Fibroblast of upper back skin (primary cell): ENCODE data around the gene S100A4.
A peak's percentile ranks its signal among the peaks of the same experiment; 100 is the strongest.
"Not testable (repeated sequence)": the region's sequence is repeated elsewhere in the genome, so short reads cannot be mapped to it uniquely, and the experiment has no call there.

Experiments
- DNase-seq: peaks from one replicate; pipeline ENCODE4 v3.0.0-alpha.2; 2013

S100A4 gene

GRCh38 chr1:153532181-153532580 is 13.4 kb downstream of the S100A4 start:
- no peak for DNase-seq

GRCh38 chr1:153531638-153532037 is 14.0 kb downstream of the S100A4 start:
- no peak for DNase-seq

GRCh38 chr1:153527683-153528040 is 17.9 kb downstream of the S100A4 start:
- DNase-seq, result no peak

DNA sequence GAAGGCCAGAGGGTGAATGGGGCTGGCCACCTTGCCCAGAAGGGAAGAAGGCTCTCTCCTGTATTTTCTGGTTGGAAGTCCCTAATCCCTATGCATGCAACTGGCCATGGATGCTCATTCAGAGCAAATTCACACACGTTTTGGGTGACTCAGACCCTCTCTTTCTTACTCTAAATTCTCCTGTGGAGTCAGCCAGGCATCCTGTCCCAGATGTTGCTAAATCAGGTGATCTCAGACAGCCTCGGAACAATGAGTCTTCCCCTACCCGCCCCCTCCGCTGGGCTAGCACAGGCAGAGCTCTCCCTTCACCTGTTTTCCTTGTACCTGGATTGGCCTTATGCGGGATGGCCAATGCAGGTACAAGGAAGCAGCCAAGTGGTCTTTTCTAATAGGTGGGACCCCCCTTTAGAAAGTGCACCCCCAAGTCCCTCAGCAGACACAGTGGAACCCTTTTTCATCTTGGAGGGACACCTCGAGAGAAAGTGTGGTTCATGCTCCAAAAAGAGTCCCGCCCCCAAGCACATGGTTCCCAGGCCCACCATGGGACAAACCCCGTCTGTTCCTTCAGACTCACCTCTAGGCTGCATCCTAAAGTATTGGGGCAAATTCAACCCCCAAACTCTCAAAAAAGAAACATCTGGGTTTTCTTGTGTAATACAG is 18.5 kb downstream of the S100A4 start:
- peak; percentile 35 for DNase-seq

DNA sequence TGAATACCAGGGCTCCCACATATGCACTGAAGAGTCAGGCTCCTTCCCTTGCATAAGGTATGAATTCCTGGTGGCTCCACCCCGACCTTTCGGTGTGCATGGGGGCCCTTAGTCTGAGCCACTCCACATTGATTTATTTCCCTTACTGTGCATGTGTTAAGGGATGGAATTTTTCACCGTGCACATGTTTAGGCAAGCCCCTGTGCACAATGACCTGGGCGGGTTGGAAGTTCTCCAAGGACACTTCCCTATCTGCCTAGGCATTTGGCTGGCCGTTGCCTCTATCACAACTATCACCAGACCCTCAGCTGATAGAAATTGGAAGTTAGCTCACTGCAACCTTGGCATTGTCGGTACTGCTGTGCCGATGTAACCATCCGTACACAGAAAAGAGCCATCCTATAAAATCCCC is 19.5 kb downstream of the S100A4 start:
- DNase-seq, result no peak

DNA sequence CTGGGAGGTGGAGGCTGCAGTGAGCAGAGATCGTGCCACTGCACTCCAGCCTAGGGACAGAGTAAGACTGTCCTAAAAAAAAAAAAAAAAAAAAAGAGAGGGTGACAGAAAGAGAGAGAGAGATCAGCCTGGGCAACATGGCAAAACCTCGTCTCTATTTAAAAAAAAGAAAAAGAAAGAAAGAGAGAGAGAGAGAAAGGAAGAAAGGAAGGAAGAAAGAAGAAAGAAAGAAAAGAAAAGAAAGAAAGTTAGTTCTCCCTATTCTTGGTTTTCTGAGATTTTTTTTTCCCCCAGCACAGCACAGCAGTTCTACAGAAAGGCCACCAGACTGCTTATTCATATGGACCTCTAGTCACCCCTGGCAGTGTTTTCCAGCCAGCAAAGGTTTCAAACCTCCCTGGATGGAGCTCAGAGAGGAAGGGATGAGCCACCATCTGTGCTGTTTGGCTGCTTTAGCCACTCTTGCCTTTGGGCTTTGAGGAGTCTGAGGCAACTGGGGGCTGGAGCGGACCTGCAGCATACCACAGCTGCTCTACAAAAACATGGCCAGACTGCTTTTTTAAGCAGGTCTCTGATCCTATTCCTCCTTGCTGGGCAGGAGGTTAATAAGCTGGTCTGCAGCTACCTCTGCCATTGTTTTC is 20.4 kb downstream of the S100A4 start:
- peak; percentile 45 for DNase-seq

DNA sequence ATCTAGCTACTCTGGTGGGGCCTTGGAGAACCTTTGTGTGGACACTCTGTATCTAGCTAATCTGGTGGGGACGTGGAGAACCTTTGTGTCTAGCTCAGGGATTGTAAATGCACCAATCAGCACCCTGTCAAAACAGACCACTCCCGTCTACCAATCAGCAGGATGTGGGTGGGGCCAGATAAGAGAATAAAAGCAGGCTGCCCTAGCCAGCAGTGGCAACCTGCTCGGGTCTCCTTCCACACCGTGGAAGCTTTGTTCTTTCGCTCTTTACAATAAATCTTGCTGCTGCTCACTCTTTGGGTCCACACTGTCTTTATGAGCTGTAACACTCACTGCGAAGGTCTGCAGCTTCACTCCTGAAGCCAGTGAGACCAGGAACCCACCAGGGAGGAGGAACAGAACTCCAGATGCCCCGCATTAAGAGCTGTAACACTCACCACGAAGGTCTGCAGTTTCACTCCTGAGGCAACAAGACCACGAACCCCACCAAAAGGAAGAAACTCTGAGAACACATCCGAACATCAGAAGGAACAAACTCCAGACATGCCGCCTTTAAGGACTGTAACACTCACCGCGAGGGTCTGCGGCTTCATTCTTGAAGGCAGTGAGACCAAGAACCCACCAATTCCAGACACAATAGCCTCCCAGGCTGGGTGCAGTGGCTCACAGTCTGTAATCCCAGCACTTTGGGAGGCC is 23.1 kb downstream of the S100A4 start:
- DNase-seq, result not testable (repeated sequence)

DNA sequence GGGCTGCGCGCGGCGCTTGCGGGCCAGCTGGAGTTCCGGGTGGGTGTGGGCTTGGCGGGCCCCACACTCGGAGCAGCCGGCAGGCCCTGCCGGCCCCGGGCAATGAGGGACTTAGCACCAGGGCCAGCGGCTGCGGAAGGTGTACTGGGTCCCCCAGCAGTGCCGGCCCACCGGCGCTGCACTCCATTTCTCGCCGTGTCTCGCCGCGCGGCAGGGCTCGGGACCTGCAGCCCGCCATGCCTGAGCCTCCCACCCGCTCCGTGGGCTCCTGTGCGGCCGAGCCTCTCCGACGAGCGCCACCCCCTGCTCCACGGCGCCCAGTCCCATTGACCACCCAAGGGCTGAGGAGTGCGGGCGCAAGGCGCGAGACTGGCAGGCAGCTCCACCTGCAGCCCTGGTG is 23.8 kb downstream of the S100A4 start:
- DNase-seq, result not testable (repeated sequence)

DNA sequence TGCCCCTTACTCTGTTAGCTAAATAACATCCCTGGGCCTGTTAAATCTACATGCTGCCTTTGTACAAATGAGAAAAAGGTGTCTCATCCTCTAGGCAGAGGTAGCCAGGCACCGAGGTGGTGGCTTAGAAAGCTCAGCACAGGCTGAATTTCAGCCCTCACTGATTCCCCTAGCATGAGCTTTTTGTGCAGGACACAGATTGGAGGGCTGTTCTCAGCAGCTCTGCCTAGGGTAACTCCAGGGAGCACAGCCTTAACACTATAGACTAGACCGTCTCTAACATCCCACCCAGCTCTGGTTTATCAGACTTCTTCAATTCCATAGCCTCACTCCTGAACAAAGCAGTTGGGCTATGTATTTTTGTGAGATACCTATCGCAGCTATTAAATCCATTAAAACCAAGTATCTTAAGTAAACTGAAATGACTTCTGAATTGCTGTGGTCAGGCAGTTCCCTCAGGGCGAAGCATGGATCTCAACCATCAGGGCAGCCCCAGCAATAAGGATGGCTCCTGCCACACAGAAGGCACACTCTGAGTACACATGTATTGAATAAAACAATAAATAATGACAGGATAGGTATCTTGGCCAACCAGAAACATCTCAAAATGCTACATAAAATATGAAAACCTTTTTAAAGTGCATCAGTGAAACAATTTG is 24.7 kb downstream of the S100A4 start:
- DNase-seq, result no peak

GRCh38 chr1:153520137-153520691 is 25.4 kb downstream of the S100A4 start:
- DNase-seq, result not testable (repeated sequence)

DNA sequence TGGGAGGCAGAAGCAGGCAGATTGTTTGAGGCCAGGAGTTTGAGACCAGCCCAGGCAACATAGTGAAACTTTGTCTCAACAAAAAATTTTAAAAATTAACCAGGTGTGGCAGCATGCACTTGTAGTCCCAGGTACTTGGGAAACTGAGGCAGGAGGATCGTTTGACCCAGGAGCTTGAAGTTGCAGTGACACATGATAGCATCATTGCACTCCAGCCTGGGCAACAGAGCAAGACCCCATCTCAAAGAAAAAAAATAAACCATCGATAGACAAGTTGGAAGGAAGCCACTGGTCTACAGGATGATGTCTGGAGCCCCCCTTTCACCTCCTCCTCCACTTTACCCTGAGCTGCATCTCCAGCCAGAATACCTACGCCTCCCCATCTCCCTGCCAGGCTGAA is 26.4 kb downstream of the S100A4 start:
- no peak for DNase-seq

DNA sequence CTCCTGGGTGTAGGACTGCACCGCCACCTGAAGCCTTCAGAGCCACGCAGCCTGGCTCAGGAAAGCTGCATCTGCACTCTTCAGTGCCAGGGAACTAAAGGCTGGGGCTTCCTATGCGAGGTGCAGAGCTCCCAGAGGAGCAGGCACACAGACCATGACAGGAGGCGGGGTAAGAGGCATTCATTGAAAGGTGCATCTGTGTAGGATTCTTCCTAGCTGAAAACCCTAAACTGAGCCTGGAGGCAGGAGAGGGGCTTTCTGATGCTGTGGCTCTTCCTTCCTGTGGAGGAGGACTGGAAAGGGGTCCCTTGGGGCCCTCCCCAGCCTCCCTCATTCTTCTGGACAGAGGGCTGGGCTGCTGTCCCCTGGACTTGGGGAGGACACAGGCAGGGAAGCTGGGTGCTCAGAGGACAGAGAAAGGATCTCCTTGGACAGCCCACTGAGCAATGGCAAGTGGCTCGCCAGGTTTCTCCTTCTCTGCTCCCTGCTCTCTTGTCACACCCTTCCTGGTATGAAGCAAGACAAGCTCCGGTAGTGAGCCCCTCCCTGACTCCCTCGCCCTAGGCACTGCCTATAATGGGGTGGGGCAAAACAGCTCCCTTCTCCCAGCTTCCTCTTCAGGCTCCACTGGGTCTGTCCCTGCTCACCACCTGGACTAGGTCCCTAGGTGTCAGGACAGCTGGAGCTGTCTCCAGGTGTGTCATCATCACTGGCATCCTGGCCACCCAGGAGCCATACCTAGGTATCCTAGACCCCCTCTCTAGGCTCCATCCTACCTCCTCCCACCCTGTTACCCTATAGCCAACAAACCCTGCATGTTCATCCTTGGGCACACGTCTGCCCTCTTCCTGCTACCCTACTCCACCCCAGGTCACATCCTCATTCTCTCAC is 29.9 kb downstream of the S100A4 start:
- no peak for DNase-seq

GRCh38 chr1:153513666-153514065 is 31.9 kb downstream of the S100A4 start:
- no peak for DNase-seq

GRCh38 chr1:153513023-153513422 is 32.6 kb downstream of the S100A4 start:
- DNase-seq, result no peak

- peak; percentile 81 for DNase-seq
These were observed 34.6 kb downstream of the S100A4 start for GRCh38 chr1:153510984-153511410.

DNA sequence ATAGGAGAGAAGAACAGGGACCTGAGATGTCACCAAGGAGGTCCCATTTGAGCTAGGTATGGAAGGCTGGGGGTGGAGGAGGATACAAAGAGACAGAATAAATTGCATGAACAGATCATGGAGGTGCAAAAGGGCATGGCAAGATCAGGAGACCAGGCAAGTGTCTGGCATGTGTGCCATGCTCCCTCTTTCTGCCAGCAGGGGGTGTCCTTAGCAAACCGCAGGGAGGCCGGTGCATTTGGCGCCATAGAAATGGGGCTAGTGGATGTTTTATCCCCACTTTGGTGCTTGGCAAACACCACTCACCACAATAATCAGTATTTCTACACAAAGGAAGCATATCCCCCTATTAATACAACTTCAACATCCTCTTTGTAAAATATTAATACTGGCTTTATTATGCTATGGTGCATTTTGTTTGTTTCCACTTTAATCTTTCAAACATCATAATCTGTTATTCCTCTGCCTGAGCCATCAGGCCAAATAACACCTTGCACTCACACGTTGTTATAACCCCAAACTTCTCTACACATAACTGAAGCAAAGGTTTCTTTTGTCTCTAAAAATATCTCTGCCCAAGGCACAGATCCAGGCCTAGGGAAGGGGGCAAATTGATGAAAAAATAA is 35.8 kb downstream of the S100A4 start:
- DNase-seq, result peak; percentile 41

DNA sequence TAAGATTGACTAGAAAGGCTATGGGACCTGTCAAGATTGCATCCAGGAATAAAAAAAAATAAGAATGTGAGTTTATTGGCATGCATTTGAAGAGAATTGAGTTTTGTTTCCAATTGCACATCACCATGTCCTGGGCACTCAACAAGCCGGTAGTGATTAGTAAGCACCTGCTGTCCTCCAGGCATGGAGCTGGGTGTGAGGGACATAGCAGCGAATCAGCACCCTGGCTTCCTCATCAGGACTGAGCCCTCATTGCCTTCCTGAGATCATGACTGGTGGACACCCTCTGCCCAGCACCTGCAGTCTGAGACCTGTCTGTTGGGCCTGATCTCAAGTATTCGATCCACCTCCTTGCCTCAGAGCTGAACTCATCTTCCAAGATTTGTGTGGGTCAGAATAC is 36.6 kb downstream of the S100A4 start:
- no peak for DNase-seq

DNA sequence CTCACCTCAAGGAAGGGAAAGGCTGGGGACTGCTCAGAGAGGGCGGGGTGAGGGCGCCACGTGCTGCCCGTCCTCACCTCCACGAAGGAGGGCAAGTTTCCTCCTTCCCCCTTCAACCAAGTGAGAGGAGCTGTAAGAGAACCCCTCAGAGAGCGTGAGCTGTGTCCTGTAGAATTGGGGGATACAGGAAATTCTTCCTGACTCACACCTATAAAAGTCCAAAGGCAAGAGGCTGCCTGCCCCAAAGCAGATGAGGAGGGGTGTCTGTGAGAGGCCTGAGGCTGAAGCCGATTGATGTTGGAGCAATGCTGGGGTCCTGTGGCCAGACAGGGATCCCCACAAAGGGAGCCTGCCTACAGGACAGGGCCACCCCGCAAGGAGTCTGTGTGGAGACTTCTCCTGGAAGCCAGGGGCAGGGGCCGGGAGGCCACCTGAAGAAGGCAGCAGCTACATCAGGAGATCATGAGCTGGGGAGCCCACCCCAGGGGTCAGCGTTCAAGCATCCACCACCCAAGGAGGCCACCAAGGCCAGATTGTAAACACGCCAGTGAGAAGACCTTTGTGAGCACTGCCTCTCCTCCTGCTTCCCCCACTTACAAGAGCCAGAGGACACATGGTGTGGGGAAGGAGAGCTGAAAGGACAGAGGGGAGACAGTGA is 37.6 kb downstream of the S100A4 start:
- no peak for DNase-seq

DNA sequence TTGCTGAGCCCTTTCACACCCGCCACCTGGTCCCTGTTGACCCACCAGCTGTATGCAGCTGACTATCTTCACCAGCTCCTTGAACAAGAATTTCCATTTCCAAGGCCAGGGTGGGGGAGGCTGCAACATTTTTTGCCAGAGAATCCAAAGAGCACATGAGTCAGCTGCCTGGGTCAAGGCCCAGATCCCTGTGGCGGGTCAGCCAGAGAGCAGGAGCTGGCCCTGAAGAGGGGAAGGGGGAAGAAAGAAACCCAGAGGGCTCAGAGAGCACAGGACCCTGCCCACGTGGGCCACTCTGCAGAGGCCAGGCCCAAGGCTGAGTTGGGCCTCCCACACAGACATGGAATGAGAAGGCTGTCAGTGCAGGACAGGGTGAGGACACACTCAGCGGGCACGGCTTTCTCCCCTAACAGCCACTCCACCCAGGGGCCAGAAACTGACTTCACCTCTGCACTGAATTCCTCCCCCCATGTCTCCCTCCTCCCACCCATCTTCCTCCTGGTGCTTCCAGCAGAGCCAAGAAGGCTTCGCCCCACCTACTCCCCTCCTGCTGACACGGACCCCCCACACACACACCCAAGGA is 38.7 kb downstream of the S100A4 start:
- DNase-seq, result peak; percentile 93

- no peak for DNase-seq
These were observed 39.2 kb downstream of the S100A4 start for GRCh38 chr1:153506386-153506785.

DNA sequence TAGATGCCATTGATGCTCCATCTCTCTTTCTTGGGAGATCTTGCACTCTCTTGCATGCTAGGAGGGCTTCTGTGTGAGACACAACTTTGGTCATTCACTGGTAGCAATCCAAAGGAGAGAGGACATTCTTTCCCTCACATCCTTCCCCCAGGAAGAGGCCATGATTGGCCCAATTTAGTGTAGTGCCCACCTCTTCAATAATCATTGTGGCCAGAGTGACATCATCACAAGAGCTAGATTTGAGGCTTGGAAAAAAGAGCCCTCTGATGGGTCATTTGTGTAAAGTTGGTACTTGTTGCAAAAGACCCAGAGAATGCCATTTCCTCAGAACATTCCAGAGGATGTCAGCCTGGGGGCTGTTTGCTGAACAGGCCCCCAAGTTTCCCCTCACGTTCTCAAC is 40.0 kb downstream of the S100A4 start:
- peak; percentile 22 for DNase-seq
